A549 (cell line): ENCODE results near the gene MVB12B. TPM values are rescaled to one million over a fixed set of nuclear protein-coding genes. Genes with fewer than 3 reads are reported as not detected.

Experiments used
- ATAC-seq, 2 experiments: fragments of 200-7000 bp in 1 of 2; fragments of >200 bp in 1 of 2; cut with Nextera tagmentation in 1 of 2; cut with Tn5 transposase in 1 of 2; 3 replicates each; pipeline versions ENCODE4 v1.8.0 to v1.9.1; 2018 to 2020; ENCODE audit warnings: mild to moderate bottlenecking in 1 of 2, moderate library complexity in 1 of 2
- CTCF ChIA-PET: fragments of 300-600 bp; sonication (Branson Sonifier 250); formaldehyde crosslinking; extraction: SDS; loops from one replicate; lab custom pipeline; 2021; ENCODE audit warnings: antibody characterized with exemption, inconsistent platforms; lab: Yijun Ruan, JAX
- POLR2A ChIA-PET: fragments of 350-600 bp; formaldehyde crosslinking; extraction: SDS; loops from one replicate; lab custom pipeline; 2021; ENCODE audit warnings: antibody characterized with exemption, inconsistent platforms; lab: Yijun Ruan, JAX
- DNase-seq, 2 experiments: peaks; one replicate each; pipeline versions ENCODE4 v3.0.0 to v3.0.0-alpha.2; 2011 to 2016; ENCODE audit warnings: low read depth in 1 of 2, low spot score in 1 of 2
- FAIRE-seq: peaks from 2 replicates; lab custom pipeline; 2011; peaks lifted over from hg19 to GRCh38; lab: Jason Lieb, UNC
- H3K27ac ChIP-seq, 2 experiments: fragments of >200 bp; sonication (Bioruptor Twin); formaldehyde crosslinking; 3 replicates each; pipeline ENCODE4 v1.5.1; 2016 to 2017
- H3K4me1 ChIP-seq: fragments of >200 bp; sonication (Bioruptor Twin); formaldehyde crosslinking; 3 replicates; pipeline ENCODE4 v1.6.1; 2016
- H3K4me2 ChIP-seq: fragments of >200 bp; sonication (Bioruptor Twin); formaldehyde crosslinking; 3 replicates; pipeline ENCODE4 v1.6.1; 2016
- H3K4me3 ChIP-seq: fragments of >200 bp; sonication (Bioruptor Twin); formaldehyde crosslinking; 3 replicates; pipeline ENCODE4 v1.5.1; 2016
- H3K9me3 ChIP-seq: fragments of >200 bp; sonication (Bioruptor Twin); formaldehyde crosslinking; 3 replicates; pipeline ENCODE4 v1.6.1; 2016
- CBX8 ChIP-seq: fragments of 200-600 bp; sonication (generic); IDR thresholded peaks from 2 replicates; pipeline ENCODE4 v1.6.1; 2016
- CHD2 ChIP-seq: fragments of 150-350 bp; IDR thresholded peaks from 2 replicates; pipeline ENCODE4 v1.6.1; 2014; ENCODE audit warnings: low read length; ENCODE audit not compliant: partially characterized antibody
- CHD4 ChIP-seq: fragments of 200-600 bp; sonication (generic); IDR thresholded peaks from 2 replicates; pipeline ENCODE4 v1.6.1; 2016; ENCODE audit warnings: antibody characterized with exemption, mild to moderate bottlenecking, borderline replicate concordance
- CTCF ChIP-seq: fragments of >200 bp; sonication (Bioruptor Twin); formaldehyde crosslinking; IDR thresholded peaks from 3 replicates; pipeline ENCODE4 v1.5.1; 2016
- EHF ChIP-seq: fragments of 250-450 bp; sonication (Bioruptor Pico); IDR thresholded peaks from 2 replicates; pipeline ENCODE4 v1.5.0; 2020; ENCODE audit warnings: mild to moderate bottlenecking
- EP300 ChIP-seq, 2 experiments: fragments of >200 bp; sonication (Bioruptor Twin); formaldehyde crosslinking; IDR thresholded peaks; 2 replicates in 1 of 2; 3 replicates in 1 of 2; pipeline ENCODE4 v1.6.1; 2016 to 2017
- FOSB ChIP-seq: fragments of 250-450 bp; sonication (Bioruptor Pico); IDR thresholded peaks from 2 replicates; pipeline ENCODE4 v1.5.0; 2020; ENCODE audit warnings: mild to moderate bottlenecking, moderate library complexity
- FOSL2 ChIP-seq, 2 experiments: fragments of 450-650 bp in 1 of 2; fragments of >200 bp in 1 of 2; sonication (Bioruptor Twin) in 1 of 2; formaldehyde crosslinking; IDR thresholded peaks; 2 replicates each; pipeline versions ENCODE4 v1.5.0 to v1.6.1; 2016 to 2020; ENCODE audit warnings: mild to moderate bottlenecking in 1 of 2, moderate library complexity in 1 of 2
- FOXS1 ChIP-seq: fragments of 250-450 bp; sonication (Bioruptor Pico); IDR thresholded peaks from 2 replicates; pipeline ENCODE4 v1.5.0; 2020; ENCODE audit warnings: mild to moderate bottlenecking, moderate library complexity
- GATA3 ChIP-seq: IDR thresholded peaks from 2 replicates; pipeline ENCODE4 v1.6.1; 2012; ENCODE audit warnings: borderline replicate concordance
- HOXB5 ChIP-seq: fragments of 250-450 bp; sonication (Bioruptor Pico); IDR thresholded peaks from 2 replicates; pipeline ENCODE4 v1.5.0; 2020; ENCODE audit warnings: mild to moderate bottlenecking, moderate library complexity
- JUN ChIP-seq, 2 experiments: fragments of >200 bp; sonication (Bioruptor Twin); formaldehyde crosslinking; IDR thresholded peaks; 2 replicates in 1 of 2; 3 replicates in 1 of 2; pipeline ENCODE4 v1.6.1; 2016 to 2017
- KDM5A ChIP-seq: fragments of 200-600 bp; sonication (generic); IDR thresholded peaks from 2 replicates; pipeline ENCODE4 v1.6.1; 2016; ENCODE audit warnings: antibody characterized with exemption, mild to moderate bottlenecking
- MAFK ChIP-seq: fragments of 450-650 bp; IDR thresholded peaks from 2 replicates; pipeline ENCODE4 v1.6.1; 2014; ENCODE audit not compliant: partially characterized antibody
- NR3C1 ChIP-seq: fragments of >200 bp; sonication (Bioruptor Twin); formaldehyde crosslinking; IDR thresholded peaks from 3 replicates; pipeline ENCODE4 v1.6.1; 2017
- RAD21 ChIP-seq, 2 experiments: fragments of >200 bp in 1 of 2; sonication (Bioruptor Twin) in 1 of 2; formaldehyde crosslinking in 1 of 2; IDR thresholded peaks in 1 of 2; conservative IDR thresholded peaks in 1 of 2; 2 replicates in 1 of 2; 3 replicates in 1 of 2; pipeline ENCODE4 v1.6.1; 2012 to 2018; ENCODE audit warnings: inconsistent platforms in 1 of 2
- TP53 ChIP-seq: fragments of 250-450 bp; sonication (Bioruptor Pico); IDR thresholded peaks from 2 replicates; pipeline ENCODE4 v1.5.0; 2021; ENCODE audit warnings: mild to moderate bottlenecking, moderate library complexity
- USF2 ChIP-seq: fragments of 450-650 bp; IDR thresholded peaks from 2 replicates; pipeline ENCODE4 v1.6.1; 2014; ENCODE audit warnings: antibody characterized with exemption
- ZNF302 ChIP-seq: fragments of 250-450 bp; sonication (Bioruptor Pico); IDR thresholded peaks from 2 replicates; pipeline ENCODE4 v1.9.0; 2021; ENCODE audit warnings: inconsistent platforms, mild to moderate bottlenecking, moderate library complexity
- ZSCAN20 ChIP-seq: fragments of 250-450 bp; sonication (Bioruptor Pico); IDR thresholded peaks from 2 replicates; pipeline ENCODE4 v1.8.0; 2022; ENCODE audit warnings: mild to moderate bottlenecking, moderate library complexity
- WGBS: methylation state at CpG from one replicate; pipeline ENCODE4 v1.1.6; 2017; ENCODE audit errors: missing lambda C conversion rate; 5-methylcytosine and 5-hydroxymethylcytosine counted together
- polyA plus RNA-seq, 4 experiments: library from polyadenylated mRNA; depleted of rRNA in 3 of 4; stranded (reverse); fragments of >200 nt; fragmentation: RNase III in 1 of 4; extraction: RNeasy Plus Mini Kit Qiagen cat#74134 plus additional on column Dnase treatment in 1 of 4; gene quantifications; 2 replicates in 3 of 4; 3 replicates in 1 of 4; pipeline ENCODE4 v1.2.3, GENCODE V29; 2011 to 2017
- TF ChIP-seq, protein P1 (sequence below): fragments of 250-450 bp; sonication (Bioruptor Pico); IDR thresholded peaks from 2 replicates; pipeline ENCODE4 v1.5.0; 2020; ENCODE audit warnings: low read depth, mild to moderate bottlenecking, moderate library complexity

The MVB12B gene
- polyA plus RNA-seq, 2 of the 4 experiments (the other 2 are of a cell fraction) = 4.6 to 5.9 TPM

GRCh38 chr9:126337729-126338372 lies 11.2 kb downstream of the MVB12B start (continued):
- TF ChIP-seq CTCF (no peak), ZSCAN20 (CRISPR knock-in tag) (no peak), USF2 (no peak), JUN (IDR thresholded peaks at IDR 0.05) (no peak)
- TF ChIP-seq, protein P1, sequence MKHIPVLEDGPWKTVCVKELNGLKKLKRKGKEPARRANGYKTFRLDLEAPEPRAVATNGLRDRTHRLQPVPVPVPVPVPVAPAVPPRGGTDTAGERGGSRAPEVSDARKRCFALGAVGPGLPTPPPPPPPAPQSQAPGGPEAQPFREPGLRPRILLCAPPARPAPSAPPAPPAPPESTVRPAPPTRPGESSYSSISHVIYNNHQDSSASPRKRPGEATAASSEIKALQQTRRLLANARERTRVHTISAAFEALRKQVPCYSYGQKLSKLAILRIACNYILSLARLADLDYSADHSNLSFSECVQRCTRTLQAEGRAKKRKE (CRISPR knock-in tag) = no peak
- TF ChIP-seq, all 56 proteins: peak for 0

DNA sequence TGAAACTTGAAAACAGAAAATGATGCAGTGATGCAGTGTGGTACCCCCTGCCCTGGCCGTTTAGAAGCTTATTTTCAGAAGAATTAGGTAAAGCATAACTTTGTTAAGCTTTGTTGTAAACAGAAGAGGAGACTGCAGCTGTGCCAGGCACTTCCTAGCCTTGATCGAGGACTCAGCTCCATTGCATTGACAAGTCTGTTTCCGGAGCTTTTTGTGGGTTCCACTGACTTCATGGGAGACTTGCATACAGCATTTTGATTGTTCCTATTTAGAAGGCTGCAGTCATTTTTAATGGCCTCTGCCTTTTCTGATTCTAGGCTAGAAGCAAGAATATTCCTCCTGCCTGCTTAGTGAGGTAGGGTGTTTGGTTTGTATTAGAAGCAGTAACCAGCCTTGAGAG lies 12.3 kb downstream of the MVB12B start:
- CTCF ChIA-PET = interaction anchor here (0.6 to 1.5 kb wide), 3 partner anchors 59 to 528 kb away, joined by 3 to 4 read pairs (median 4); no protein-coding TSS in a partner anchor
- WGBS = 63% methylated on average over 3 of the region's 3 CpGs

More for the DNA sequence above, 12.3 kb downstream of the MVB12B start:
- no peak overlapping the region for H3K4me2 ChIP-seq
- ATAC-seq (no peak), DNase-seq (no peak)
- H3K9me3 ChIP-seq = no peaks in the 10 kb centered on the region
- H3K4me3 ChIP-seq = no peak overlapping the region
- H3K4me1 ChIP-seq = 0 out of 3 replicates have a peak, but pooled peaks cover 9% of the 10 kb centered on the region
- POLR2A ChIA-PET = no interaction called here
- TF ChIP-seq GATA3 = no peak
- TF ChIP-seq ZNF302 (CRISPR knock-in tag) = no peak
- TF ChIP-seq CHD4 = no peak
- TF ChIP-seq USF2 = no peak
- no peak for TF ChIP-seq FOSB (CRISPR knock-in tag)
- TF ChIP-seq, protein P1 (CRISPR knock-in tag) = no peak
- no peak for TF ChIP-seq TP53 (CRISPR knock-in tag)
- no peak for TF ChIP-seq NR3C1
- TF ChIP-seq CTCF = no peak
- TF ChIP-seq CBX8 = no peak
- no peak for TF ChIP-seq MAFK
- TF ChIP-seq EHF (CRISPR knock-in tag) = no peak
- TF ChIP-seq HOXB5 = no peak
- no peak for TF ChIP-seq EP300 (IDR thresholded peaks at IDR 0.05)
- no peak for TF ChIP-seq FOXS1 (CRISPR knock-in tag)
- TF ChIP-seq RAD21 (conservative IDR thresholded peaks at IDR 0.05 in 1 of 2, IDR thresholded peaks at IDR 0.05 in 1 of 2) = no peak
- TF ChIP-seq CHD2 = no peak
- no peak for TF ChIP-seq KDM5A
- no peak for TF ChIP-seq FOSL2 (IDR thresholded peaks at IDR 0.05)
- no peak for TF ChIP-seq FOSL2 (CRISPR knock-in tag; IDR thresholded peaks at IDR 0.05)
- TF ChIP-seq, all 56 proteins: peak for 0
- no peak overlapping the region for H3K27ac ChIP-seq
- no peak for FAIRE-seq
